ENCODE measurements around the gene GALNT10. TPM values are rescaled to one million over a fixed set of nuclear protein-coding genes. Genes with fewer than 3 reads are reported as not detected.

GALNT10 gene
- total and polyA plus RNA-seq, 9 of the 15 experiments (the other 6 are each of a cell fraction or from before 2014, with no cell fraction given) = 4.6 to 37.1 (median 13.3) TPM

DNA sequence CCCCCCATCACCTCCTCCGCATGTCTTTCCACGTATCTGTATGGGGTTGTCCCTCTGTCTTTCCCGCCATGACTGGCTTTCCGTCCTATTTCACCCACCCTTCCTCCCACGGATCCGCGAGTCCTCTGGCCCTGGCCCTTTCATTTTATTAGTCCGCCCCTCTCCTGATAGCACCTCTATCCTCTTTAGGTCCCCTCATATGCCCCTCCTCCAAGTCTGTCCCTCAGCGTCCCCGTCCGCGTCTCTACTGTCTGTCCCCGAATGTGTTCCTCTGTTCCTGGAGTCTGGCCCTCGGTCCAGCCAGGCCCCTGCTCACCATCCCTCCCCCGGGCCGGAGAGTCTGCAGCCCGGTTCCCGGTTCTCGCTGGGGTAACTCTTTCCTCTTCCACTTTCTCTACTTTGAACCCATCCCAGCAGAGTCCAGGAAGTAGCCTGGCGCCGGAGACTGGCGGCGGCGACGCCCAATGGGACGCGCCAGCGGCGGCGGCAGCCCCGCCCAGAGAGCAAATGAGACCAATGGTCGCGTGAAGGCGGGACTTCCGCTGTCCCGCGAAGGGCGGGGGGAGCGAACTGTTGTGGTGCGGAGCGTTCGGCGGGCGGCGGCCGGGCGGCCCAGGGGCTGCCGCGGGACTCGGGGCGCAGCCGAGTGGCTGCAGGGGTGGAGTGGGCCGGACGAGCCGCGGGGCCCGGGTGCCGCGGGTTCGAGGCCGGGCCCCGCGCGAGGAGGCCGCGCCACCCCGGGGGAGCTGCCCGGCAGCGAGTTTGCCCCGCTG is 255.1 kb downstream of the GALNT10 start, which contains the start of gene SAP30L (continued):
- TF ChIP-seq RCOR1 (IDR thresholded peaks at IDR 0.05; ENCODE audit: borderline replicate concordance in 1 of 2, low read depth in 2 of 2, low read length in 2 of 2) = 0 out of 4 replicates have a peak, but pooled peaks of 1 of the 2 experiments have one; percentile 13

DNA sequence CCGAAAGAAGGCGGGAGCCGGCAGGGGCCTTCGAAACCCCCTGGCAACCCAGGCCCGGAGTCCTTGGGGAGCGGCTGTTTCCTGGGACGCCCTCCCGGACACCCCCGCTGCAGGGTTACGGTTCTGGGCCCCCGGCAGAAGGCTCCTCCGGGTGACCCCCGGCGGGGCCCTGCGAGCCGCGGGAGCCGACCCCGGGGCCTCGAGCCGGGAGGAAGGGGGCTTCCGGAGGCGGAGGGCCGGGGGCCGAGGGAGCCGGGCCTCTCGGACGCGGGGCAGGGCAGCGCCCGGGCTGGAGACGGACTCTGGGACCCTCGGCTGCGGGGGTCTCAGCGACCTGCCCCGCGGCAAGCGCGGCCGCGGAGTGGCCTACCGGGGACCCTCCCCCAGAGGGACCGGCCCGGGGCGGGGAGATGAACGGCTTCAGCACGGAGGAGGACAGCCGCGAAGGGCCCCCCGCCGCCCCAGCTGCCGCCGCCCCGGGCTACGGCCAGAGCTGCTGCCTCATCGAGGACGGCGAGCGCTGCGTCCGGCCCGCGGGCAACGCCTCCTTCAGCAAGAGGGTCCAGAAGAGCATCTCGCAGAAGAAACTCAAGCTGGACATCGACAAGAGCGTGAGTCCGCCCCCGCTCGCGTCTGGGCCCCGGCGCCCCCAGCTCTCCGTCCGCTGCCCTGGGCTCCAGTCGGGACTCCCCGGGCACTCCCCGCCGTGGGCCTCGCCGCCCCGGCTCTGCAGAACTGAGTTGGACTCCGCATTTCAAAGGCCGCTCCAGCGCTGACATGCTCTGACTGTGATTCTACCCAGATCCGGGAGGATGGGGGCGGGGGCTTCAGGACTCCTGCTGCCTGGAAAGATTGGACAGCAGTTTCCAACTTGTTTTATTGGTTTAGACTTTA is 255.9 kb downstream of the GALNT10 start:
- Histone ChIP-seq H3K4me1 (replicated peaks in 1 of 2; ENCODE audit: control insufficient read depth in 2 of 2, insufficient read depth in 2 of 2, low read length in 2 of 2) (peaks cover 8 to 19% of the 10 kb centered on the region in 2 experiments; a peak in 4 of 5 replicates), H3K4me3 (peak overlapping the region; percentile 60), H2AFZ (ENCODE audit: low read depth, low read length) (peak overlapping the region; percentile 75), H3K9me1 (ENCODE audit: control insufficient read depth, insufficient read depth, low read length) (no peaks in the 10 kb centered on the region), H4K20me1 (replicated peaks; ENCODE audit: control insufficient read depth, insufficient read depth, low read length) (peaks cover 13% of the 10 kb centered on the region), H3K36me3 (ENCODE audit: control insufficient read depth, insufficient read depth, low read length) (peaks cover 27% of the 10 kb centered on the region), H3K79me2 (ENCODE audit: control insufficient read depth, insufficient read depth, low read length) (peaks cover 39% of the 10 kb centered on the region), H3K4me2 (ENCODE audit: insufficient read depth, low read length) (peak overlapping the region; percentile 99), H3K9me3 (replicated peaks; ENCODE audit: control insufficient read depth, insufficient read depth, low read depth, low read length) (no peaks in the 10 kb centered on the region), H3K27ac (ENCODE audit: extremely low read depth, low read depth, low read length) (peak overlapping the region; percentile 68; the same call in 2 of the 3 replicates), H3K9ac (ENCODE audit: insufficient read depth in 1 of 2, low read depth in 2 of 2, low read length in 2 of 2) (peak overlapping the region; percentile 65 to 92; a peak in 3 of 4 replicates), H3K27me3 (ENCODE audit: control insufficient read depth in 2 of 2, insufficient read depth in 2 of 2, low read length in 2 of 2) (no peaks in the 10 kb centered on the region)
- ChIA-PET POLR2A (interaction anchor here (0.5 to 1.2 kb wide), 2 partner anchors 26 to 172 kb away, joined by 3 to 4 read pairs; no protein-coding TSS in a partner anchor), CTCF (ENCODE audit: low intra/inter-chr PET ratio) (no interaction called here)
- no TSS peak for BruUV-seq (replicated peaks)
- intact Hi-C loops (cut with micrococcal nuclease) (loop anchor here (5.0 kb wide), 1 partner anchor 249 kb away; no protein-coding TSS in a partner anchor), in situ Hi-C loops (cut with MboI) (no loop called here)
- DNase-seq (ENCODE audit: extremely low read depth in 1 of 4, low spot score in 3 of 4) (peak; percentile 50 to 62 (median 58)), ATAC-seq (peak; percentile 65), FAIRE-seq (peak; percentile 23)
- WGBS (ENCODE audit: insufficient coverage, low coverage, missing lambda C conversion rate) = 2% methylated on average over 40 of the region's 87 CpGs
- TF ChIP-seq CTBP1 (IDR thresholded peaks at IDR 0.05; ENCODE audit: borderline replicate concordance) (peak; percentile 28; the same call in 1 of the 2 replicates), ZFX (CRISPR knock-in tag; IDR thresholded peaks at IDR 0.05) (peak; percentile 52), SMAD1 (IDR thresholded peaks at IDR 0.05; ENCODE audit: low read depth, low read length, partially characterized antibody) (no peak), HSF4 (CRISPR knock-in tag; IDR thresholded peaks at IDR 0.05; ENCODE audit: borderline replicate concordance) (no peak), ZNF77 (CRISPR knock-in tag; IDR thresholded peaks at IDR 0.05) (no peak), RBM22 (IDR thresholded peaks at IDR 0.05; ENCODE audit: low read depth, low read length, poor library complexity, severe bottlenecking) (no peak), CHD1 (IDR thresholded peaks at IDR 0.05; ENCODE audit: low read length) (peak; percentile 44), SIN3A (IDR thresholded peaks at IDR 0.05; ENCODE audit: borderline replicate concordance in 2 of 2, control insufficient read depth in 1 of 2, low read depth in 2 of 2, low read length in 2 of 2) (peak; percentile 46 to 47; a peak in 2 of 4 replicates), SUPT5H (IDR thresholded peaks at IDR 0.05) (no peak), MAZ (CRISPR knock-in tag; conservative IDR thresholded peaks at IDR 0.05 in 1 of 2, IDR thresholded peaks at IDR 0.05 in 1 of 2) (peak in 1 of 2 experiments; percentile 54; a peak in 1 of 4 replicates), ZBTB7A (IDR thresholded peaks at IDR 0.05; ENCODE audit: borderline replicate concordance, control insufficient read depth, low read depth, low read length) (peak; percentile 53; the same call in 1 of the 2 replicates), RBM14 (IDR thresholded peaks at IDR 0.05; ENCODE audit: borderline replicate concordance, insufficient read depth, low read depth, low read length) (0 out of 2 replicates have a peak, but pooled peaks have one; percentile 69)
- TF ChIP-seq, protein P1, sequence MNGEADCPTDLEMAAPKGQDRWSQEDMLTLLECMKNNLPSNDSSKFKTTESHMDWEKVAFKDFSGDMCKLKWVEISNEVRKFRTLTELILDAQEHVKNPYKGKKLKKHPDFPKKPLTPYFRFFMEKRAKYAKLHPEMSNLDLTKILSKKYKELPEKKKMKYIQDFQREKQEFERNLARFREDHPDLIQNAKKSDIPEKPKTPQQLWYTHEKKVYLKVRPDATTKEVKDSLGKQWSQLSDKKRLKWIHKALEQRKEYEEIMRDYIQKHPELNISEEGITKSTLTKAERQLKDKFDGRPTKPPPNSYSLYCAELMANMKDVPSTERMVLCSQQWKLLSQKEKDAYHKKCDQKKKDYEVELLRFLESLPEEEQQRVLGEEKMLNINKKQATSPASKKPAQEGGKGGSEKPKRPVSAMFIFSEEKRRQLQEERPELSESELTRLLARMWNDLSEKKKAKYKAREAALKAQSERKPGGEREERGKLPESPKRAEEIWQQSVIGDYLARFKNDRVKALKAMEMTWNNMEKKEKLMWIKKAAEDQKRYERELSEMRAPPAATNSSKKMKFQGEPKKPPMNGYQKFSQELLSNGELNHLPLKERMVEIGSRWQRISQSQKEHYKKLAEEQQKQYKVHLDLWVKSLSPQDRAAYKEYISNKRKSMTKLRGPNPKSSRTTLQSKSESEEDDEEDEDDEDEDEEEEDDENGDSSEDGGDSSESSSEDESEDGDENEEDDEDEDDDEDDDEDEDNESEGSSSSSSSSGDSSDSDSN (IDR thresholded peaks at IDR 0.05; ENCODE audit: borderline replicate concordance in 1 of 2, low read depth in 2 of 2, low read length in 2 of 2) = peak in 1 of 2 experiments; percentile 70; a peak in 1 of 4 replicates

All from K562 (cell line).